GM13976 (cell line): ENCODE results near the gene SLC25A21.

Experiments used
- DNase-seq: peaks from one replicate; pipeline ENCODE4 v3.0.0; 2012; ENCODE audit warnings: low spot score
- CTCF ChIP-seq: IDR thresholded peaks from 2 replicates; pipeline ENCODE4 v1.5.1; 2012; ENCODE audit warnings: borderline replicate concordance, mild to moderate bottlenecking; ENCODE audit not compliant: insufficient read depth; ENCODE audit errors: extremely low read depth, missing control alignments, control extremely low read depth
- in situ Hi-C: fragments of 300-500 bp; cut with MboI; formaldehyde crosslinking; loops from one replicate; pipeline ENCODE4 v1.12.0; 2022; ENCODE audit warnings: low sequenced_read_pairs, mixed read lengths, inconsistent platforms; ENCODE audit not compliant: unreplicated experiment

The SLC25A21 gene

GRCh38 chr14:36955376-36955775 lies 217.0 kb downstream of the SLC25A21 start:
- in situ Hi-C loops = no loop called here
- TF ChIP-seq CTCF = no peak
- DNase-seq = no peak

GRCh38 chr14:36952689-36953088 lies 219.7 kb downstream of the SLC25A21 start:
- no peak for DNase-seq
- in situ Hi-C loops = no loop called here
- no peak for TF ChIP-seq CTCF

GRCh38 chr14:36951380-36951911 lies 221.0 kb downstream of the SLC25A21 start:
- DNase-seq = no peak
- no peak for TF ChIP-seq CTCF
- in situ Hi-C loops = no loop called here

GRCh38 chr14:36950812-36951211 lies 221.6 kb downstream of the SLC25A21 start:
- no peak for TF ChIP-seq CTCF
- DNase-seq = no peak
- in situ Hi-C loops = no loop called here

GRCh38 chr14:36949371-36949770 lies 223.0 kb downstream of the SLC25A21 start:
- DNase-seq = no peak
- in situ Hi-C loops = no loop called here
- TF ChIP-seq CTCF = no peak

GRCh38 chr14:36948157-36948859 lies 224.1 kb downstream of the SLC25A21 start:
- TF ChIP-seq CTCF = no peak
- in situ Hi-C loops = no loop called here
- DNase-seq = no peak

- in situ Hi-C loops = no loop called here
- TF ChIP-seq CTCF = no peak
- DNase-seq = no peak
Measured at GRCh38 chr14:36947362-36947761, 225.0 kb downstream of the SLC25A21 start.
